Measurements from ENCODE around the gene ZNF555.

Gene ZNF555

DNA sequence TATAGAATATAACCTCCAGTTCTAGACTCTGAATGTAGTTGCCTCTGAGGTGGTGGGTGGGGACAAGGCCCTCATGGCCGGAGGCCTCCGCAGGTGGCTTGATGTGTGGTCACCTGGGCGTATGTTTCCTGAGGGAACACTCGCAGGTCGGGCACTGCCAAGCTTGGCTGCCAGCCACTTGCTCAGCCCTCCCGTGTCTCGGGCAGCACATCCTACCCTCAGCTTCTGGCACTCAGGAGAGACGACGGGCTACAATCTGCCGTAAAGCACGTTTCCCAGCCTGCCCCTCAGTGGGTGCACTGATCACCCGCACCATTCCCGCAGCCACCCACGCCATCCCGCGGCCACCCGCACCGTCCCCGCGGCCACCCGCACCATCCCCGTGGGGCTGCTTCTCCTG is 40.8 kb upstream of the ZNF555 start:
- Histone ChIP-seq H3K27me3 (replicated peaks; ENCODE audit: control insufficient read depth, insufficient read depth, low read length) (no peaks in the 10 kb centered on the region), H3K36me3 (ENCODE audit: control insufficient read depth, insufficient read depth, low read length) (peaks cover 48% of the 10 kb centered on the region), H3K4me3 (replicated peaks; ENCODE audit: low read depth, low read length) (no peak overlapping the region)
- TF ChIP-seq, protein P1, sequence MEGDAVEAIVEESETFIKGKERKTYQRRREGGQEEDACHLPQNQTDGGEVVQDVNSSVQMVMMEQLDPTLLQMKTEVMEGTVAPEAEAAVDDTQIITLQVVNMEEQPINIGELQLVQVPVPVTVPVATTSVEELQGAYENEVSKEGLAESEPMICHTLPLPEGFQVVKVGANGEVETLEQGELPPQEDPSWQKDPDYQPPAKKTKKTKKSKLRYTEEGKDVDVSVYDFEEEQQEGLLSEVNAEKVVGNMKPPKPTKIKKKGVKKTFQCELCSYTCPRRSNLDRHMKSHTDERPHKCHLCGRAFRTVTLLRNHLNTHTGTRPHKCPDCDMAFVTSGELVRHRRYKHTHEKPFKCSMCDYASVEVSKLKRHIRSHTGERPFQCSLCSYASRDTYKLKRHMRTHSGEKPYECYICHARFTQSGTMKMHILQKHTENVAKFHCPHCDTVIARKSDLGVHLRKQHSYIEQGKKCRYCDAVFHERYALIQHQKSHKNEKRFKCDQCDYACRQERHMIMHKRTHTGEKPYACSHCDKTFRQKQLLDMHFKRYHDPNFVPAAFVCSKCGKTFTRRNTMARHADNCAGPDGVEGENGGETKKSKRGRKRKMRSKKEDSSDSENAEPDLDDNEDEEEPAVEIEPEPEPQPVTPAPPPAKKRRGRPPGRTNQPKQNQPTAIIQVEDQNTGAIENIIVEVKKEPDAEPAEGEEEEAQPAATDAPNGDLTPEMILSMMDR (IDR thresholded peaks at IDR 0.05; ENCODE audit: insufficient read depth, low read length, poor library complexity, severe bottlenecking) = no peak
- no peak for DNase-seq (ENCODE audit: extremely low read depth, insufficient read length)

GRCh38 chr19:2802826-2803225 is 38.4 kb upstream of the ZNF555 start:
- TF ChIP-seq, protein P1 (IDR thresholded peaks at IDR 0.05; ENCODE audit: insufficient read depth, low read length, poor library complexity, severe bottlenecking) = no peak
- peaks cover 44% of the 10 kb centered on the region for H3K36me3 ChIP-seq (ENCODE audit: control insufficient read depth, insufficient read depth, low read length)
- DNase-seq (ENCODE audit: extremely low read depth, insufficient read length) = no peak
- no peak overlapping the region for H3K4me3 ChIP-seq (replicated peaks; ENCODE audit: low read depth, low read length)
- H3K27me3 ChIP-seq (replicated peaks; ENCODE audit: control insufficient read depth, insufficient read depth, low read length) = no peaks in the 10 kb centered on the region

GRCh38 chr19:2803486-2804155 is 37.7 kb upstream of the ZNF555 start:
- H3K4me3 ChIP-seq (replicated peaks; ENCODE audit: low read depth, low read length) = no peak overlapping the region
- TF ChIP-seq, protein P1 (IDR thresholded peaks at IDR 0.05; ENCODE audit: insufficient read depth, low read length, poor library complexity, severe bottlenecking) = no peak
- H3K27me3 ChIP-seq (replicated peaks; ENCODE audit: control insufficient read depth, insufficient read depth, low read length) = no peaks in the 10 kb centered on the region
- H3K36me3 ChIP-seq (ENCODE audit: control insufficient read depth, insufficient read depth, low read length) = peaks cover 49% of the 10 kb centered on the region
- no peak for DNase-seq (ENCODE audit: extremely low read depth, insufficient read length)

DNA sequence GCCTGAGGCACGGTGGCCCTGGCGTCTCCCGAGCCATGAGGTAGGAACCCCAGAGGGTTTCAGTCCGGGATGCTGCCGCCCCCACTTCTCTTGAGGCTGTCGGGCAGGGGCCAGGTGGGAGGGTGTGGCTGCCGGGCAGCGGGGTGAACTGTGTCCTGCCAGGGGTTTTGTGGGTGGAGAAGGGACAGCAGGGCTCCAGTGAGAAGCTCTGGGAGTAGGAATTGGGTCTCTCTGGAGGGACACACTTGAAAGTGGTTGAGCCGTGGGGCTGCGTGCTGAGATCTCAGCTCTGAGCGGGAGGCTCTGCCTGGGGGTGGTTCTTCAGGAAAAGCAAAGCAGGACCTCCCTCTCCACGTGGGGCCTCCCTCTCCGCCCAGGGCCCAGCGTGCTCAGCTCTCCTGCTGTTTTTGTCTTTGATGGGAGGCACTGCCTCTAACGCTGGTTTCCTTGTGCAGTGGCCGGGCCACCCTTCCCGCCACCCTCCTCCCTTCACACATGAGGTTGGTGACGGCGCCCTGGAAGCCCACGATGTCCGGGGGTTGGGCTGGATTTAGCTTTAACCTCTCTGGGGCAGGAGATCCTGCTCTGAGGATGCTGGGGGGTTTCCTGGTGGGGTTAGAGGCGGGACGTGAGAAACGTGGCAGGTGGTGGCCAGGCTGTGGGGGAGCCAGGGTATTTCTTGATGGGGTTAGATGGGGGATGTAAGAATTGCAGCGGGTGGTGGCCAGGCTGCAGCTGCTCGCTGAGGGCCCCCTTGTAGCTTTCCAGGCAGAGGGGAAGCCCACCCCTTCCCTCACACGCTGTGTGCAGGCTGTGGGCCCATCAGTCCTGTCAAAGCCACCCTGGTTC is 36.9 kb upstream of the ZNF555 start:
- H3K4me3 ChIP-seq (replicated peaks; ENCODE audit: low read depth, low read length) = no peak overlapping the region
- H3K36me3 ChIP-seq (ENCODE audit: control insufficient read depth, insufficient read depth, low read length) = peaks cover 49% of the 10 kb centered on the region
- DNase-seq (ENCODE audit: extremely low read depth, insufficient read length) = no peak
- TF ChIP-seq, protein P1 (IDR thresholded peaks at IDR 0.05; ENCODE audit: insufficient read depth, low read length, poor library complexity, severe bottlenecking) = no peak
- no peaks in the 10 kb centered on the region for H3K27me3 ChIP-seq (replicated peaks; ENCODE audit: control insufficient read depth, insufficient read depth, low read length)

GRCh38 chr19:2805261-2805900 is 35.9 kb upstream of the ZNF555 start:
- no peaks in the 10 kb centered on the region for H3K27me3 ChIP-seq (replicated peaks; ENCODE audit: control insufficient read depth, insufficient read depth, low read length)
- no peak overlapping the region for H3K4me3 ChIP-seq (replicated peaks; ENCODE audit: low read depth, low read length)

More at GRCh38 chr19:2805261-2805900, 35.9 kb upstream of the ZNF555 start:
- DNase-seq (ENCODE audit: extremely low read depth, insufficient read length) = no peak
- peaks cover 57% of the 10 kb centered on the region for H3K36me3 ChIP-seq (ENCODE audit: control insufficient read depth, insufficient read depth, low read length)
- TF ChIP-seq, protein P1 (IDR thresholded peaks at IDR 0.05; ENCODE audit: insufficient read depth, low read length, poor library complexity, severe bottlenecking) = no peak

All from GM06990 (cell line).